Measurements from ENCODE around the gene HOOK2. TPM values are rescaled to one million over a fixed set of nuclear protein-coding genes. Genes with fewer than 3 reads are reported as not detected.

HOOK2 gene
- total and polyA plus RNA-seq, 9 of the 15 experiments (the other 6 are each of a cell fraction or from before 2014, with no cell fraction given), result 1.3 to 17.2 (median 9.9) TPM

- TF ChIP-seq, protein P1, sequence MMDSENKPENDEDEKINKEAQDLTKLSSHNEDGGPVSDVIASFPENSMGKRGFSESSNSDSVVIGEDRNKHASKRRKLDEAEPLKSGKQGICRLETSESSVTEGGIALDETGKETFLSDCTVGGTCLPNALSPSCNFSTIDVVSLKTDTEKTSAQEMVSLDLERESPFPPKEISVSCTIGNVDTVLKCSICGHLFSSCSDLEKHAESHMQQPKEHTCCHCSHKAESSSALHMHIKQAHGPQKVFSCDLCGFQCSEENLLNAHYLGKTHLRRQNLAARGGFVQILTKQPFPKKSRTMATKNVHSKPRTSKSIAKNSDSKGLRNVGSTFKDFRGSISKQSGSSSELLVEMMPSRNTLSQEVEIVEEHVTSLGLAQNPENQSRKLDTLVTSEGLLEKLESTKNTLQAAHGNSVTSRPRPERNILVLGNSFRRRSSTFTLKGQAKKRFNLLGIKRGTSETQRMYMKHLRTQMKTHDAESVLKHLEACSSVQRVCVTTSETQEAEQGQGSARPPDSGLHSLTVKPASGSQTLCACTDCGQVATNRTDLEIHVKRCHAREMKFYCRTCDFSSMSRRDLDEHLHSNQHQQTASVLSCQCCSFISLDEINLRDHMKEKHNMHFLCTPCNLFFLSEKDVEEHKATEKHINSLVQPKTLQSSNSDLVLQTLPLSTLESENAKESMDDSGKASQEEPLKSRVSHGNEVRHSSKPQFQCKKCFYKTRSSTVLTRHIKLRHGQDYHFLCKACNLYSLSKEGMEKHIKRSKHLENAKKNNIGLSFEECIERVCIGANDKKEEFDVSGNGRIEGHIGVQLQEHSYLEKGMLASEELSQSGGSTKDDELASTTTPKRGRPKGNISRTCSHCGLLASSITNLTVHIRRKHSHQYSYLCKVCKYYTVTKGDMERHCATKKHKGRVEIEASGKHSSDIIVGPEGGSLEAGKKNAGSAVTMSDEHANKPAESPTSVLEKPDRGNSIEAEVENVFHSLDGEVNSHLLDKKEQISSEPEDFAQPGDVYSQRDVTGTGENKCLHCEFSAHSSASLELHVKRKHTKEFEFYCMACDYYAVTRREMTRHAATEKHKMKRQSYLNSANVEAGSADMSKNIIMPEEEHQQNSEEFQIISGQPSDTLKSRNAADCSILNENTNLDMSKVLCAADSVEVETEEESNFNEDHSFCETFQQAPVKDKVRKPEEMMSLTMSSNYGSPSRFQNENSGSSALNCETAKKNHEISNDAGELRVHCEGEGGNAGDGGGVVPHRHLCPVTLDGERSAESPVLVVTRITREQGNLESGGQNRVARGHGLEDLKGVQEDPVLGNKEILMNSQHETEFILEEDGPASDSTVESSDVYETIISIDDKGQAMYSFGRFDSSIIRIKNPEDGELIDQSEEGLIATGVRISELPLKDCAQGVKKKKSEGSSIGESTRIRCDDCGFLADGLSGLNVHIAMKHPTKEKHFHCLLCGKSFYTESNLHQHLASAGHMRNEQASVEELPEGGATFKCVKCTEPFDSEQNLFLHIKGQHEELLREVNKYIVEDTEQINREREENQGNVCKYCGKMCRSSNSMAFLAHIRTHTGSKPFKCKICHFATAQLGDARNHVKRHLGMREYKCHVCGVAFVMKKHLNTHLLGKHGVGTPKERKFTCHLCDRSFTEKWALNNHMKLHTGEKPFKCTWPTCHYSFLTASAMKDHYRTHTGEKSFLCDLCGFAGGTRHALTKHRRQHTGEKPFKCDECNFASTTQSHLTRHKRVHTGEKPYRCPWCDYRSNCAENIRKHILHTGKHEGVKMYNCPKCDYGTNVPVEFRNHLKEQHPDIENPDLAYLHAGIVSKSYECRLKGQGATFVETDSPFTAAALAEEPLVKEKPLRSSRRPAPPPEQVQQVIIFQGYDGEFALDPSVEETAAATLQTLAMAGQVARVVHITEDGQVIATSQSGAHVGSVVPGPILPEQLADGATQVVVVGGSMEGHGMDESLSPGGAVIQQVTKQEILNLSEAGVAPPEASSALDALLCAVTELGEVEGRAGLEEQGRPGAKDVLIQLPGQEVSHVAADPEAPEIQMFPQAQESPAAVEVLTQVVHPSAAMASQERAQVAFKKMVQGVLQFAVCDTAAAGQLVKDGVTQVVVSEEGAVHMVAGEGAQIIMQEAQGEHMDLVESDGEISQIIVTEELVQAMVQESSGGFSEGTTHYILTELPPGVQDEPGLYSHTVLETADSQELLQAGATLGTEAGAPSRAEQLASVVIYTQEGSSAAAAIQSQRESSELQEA (IDR thresholded peaks at IDR 0.05; ENCODE audit: low read depth), result 0 out of 2 replicates have a peak, but pooled peaks have one; percentile 23
- TF ChIP-seq, protein P2, sequence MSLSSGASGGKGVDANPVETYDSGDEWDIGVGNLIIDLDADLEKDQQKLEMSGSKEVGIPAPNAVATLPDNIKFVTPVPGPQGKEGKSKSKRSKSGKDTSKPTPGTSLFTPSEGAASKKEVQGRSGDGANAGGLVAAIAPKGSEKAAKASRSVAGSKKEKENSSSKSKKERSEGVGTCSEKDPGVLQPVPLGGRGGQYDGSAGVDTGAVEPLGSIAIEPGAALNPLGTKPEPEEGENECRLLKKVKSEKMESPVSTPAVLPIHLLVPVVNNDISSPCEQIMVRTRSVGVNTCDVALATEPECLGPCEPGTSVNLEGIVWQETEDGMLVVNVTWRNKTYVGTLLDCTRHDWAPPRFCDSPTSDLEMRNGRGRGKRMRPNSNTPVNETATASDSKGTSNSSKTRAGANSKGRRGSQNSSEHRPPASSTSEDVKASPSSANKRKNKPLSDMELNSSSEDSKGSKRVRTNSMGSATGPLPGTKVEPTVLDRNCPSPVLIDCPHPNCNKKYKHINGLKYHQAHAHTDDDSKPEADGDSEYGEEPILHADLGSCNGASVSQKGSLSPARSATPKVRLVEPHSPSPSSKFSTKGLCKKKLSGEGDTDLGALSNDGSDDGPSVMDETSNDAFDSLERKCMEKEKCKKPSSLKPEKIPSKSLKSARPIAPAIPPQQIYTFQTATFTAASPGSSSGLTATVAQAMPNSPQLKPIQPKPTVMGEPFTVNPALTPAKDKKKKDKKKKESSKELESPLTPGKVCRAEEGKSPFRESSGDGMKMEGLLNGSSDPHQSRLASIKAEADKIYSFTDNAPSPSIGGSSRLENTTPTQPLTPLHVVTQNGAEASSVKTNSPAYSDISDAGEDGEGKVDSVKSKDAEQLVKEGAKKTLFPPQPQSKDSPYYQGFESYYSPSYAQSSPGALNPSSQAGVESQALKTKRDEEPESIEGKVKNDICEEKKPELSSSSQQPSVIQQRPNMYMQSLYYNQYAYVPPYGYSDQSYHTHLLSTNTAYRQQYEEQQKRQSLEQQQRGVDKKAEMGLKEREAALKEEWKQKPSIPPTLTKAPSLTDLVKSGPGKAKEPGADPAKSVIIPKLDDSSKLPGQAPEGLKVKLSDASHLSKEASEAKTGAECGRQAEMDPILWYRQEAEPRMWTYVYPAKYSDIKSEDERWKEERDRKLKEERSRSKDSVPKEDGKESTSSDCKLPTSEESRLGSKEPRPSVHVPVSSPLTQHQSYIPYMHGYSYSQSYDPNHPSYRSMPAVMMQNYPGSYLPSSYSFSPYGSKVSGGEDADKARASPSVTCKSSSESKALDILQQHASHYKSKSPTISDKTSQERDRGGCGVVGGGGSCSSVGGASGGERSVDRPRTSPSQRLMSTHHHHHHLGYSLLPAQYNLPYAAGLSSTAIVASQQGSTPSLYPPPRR (CRISPR knock-in tag; IDR thresholded peaks at IDR 0.05; ENCODE audit: borderline replicate concordance), result peak; percentile 80; the same call in 1 of the 2 replicates
- no peak for TF ChIP-seq RBM34 (IDR thresholded peaks at IDR 0.05; ENCODE audit: borderline replicate concordance, insufficient read depth, low read length)
- TF ChIP-seq KLF10 (CRISPR knock-in tag; IDR thresholded peaks at IDR 0.05), result no peak
- no peak for TF ChIP-seq CREBBP (IDR thresholded peaks at IDR 0.05; ENCODE audit: low read depth, low read length)
- TF ChIP-seq JUN (IDR thresholded peaks at IDR 0.05; ENCODE audit: borderline replicate concordance, low read depth, low read length), result peak; percentile 50; the same call in 1 of the 2 replicates
- no peak for TF ChIP-seq JUN (CRISPR knock-in tag; IDR thresholded peaks at IDR 0.05; ENCODE audit: borderline replicate concordance)
- TF ChIP-seq, protein P3, sequence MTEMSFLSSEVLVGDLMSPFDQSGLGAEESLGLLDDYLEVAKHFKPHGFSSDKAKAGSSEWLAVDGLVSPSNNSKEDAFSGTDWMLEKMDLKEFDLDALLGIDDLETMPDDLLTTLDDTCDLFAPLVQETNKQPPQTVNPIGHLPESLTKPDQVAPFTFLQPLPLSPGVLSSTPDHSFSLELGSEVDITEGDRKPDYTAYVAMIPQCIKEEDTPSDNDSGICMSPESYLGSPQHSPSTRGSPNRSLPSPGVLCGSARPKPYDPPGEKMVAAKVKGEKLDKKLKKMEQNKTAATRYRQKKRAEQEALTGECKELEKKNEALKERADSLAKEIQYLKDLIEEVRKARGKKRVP (CRISPR knock-in tag; IDR thresholded peaks at IDR 0.05), result peak; percentile 88
- peak; percentile 84 for TF ChIP-seq FOXJ2 (tag; IDR thresholded peaks at IDR 0.05)
- TF ChIP-seq PTBP1 (IDR thresholded peaks at IDR 0.05; ENCODE audit: low read depth, low read length), result 0 out of 2 replicates have a peak, but pooled peaks have one; percentile 40
- peak; percentile 53; the same call in 1 of the 2 replicates for TF ChIP-seq RBFOX2 (IDR thresholded peaks at IDR 0.05; ENCODE audit: low read depth, low read length)
These were observed 9.1 kb upstream of the HOOK2 start (continued) for GRCh38 chr19:12784394-12784870.
